ENCODE measurements around the gene FLYWCH2. TPM values are rescaled to one million over a fixed set of nuclear protein-coding genes. Genes with fewer than 3 reads are reported as not detected.
A peak's percentile ranks its signal among the peaks of the same experiment; 100 is the strongest.
"Not testable (repeated sequence)": the region's sequence is repeated elsewhere in the genome, so short reads cannot be mapped to it uniquely, and the experiment has no call there.

Gene FLYWCH2
- total and polyA plus RNA-seq, 10 donors, result 27.5 to 98.6 (median 49.0) TPM

DNA sequence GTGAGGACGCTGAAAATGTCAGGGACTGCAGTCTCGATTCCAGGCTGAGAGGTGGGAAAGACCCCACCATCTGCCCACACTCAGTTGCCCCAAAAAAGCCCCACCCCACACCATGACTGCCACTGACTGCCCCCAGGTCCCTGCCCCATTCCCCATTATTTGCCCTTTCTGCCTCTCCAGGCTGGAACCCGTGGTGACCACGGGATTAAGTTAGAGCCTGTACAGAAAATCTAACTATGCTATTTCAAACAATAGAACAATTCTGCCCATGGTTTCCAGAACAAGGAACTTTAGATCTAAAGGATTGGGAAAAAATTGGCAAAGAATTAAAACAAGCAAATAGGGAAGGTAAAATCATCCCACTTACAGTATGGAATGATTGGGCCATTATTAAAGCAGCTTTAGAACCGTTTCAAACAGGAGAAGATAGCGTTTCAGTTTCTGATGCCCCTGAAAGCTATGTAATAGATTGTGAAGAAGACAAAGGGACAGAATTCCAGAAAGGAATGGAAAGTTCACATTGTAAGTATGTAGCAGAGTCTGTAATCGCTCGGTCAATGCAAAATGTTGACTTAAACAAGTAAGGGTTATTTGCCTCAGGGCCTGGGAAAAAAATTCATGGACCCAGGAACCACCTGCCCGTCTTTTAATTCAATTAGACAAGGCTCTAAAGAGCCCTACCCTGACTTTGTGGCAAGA, 43.1 kb downstream of the FLYWCH2 start:
- peaks cover 6 to 67% (median 18%) of the 10 kb centered on the region in 6 donors for H3K36me3 ChIP-seq
- peaks cover 0 to 13% (median 10%) of the 10 kb centered on the region in 6 donors for H3K4me1 ChIP-seq
- DNase-seq, result no peak
- 76 to 86% (median 81%) methylated on average over 9 of the region's 9 CpGs for WGBS, 5 donors
- H3K9me3 ChIP-seq, result no peaks in the 10 kb centered on the region
- TF ChIP-seq CTCF (IDR thresholded peaks at IDR 0.05 in 8 of 11, conservative IDR thresholded peaks at IDR 0.05 in 3 of 11), result no peak
- no peak for TF ChIP-seq POLR2AphosphoS5 (IDR thresholded peaks at IDR 0.05)
- TF ChIP-seq POLR2A (IDR thresholded peaks at IDR 0.05), result no peak
- H3K27me3 ChIP-seq (replicated peaks in 1 of 7), result no peaks in the 10 kb centered on the region
- no peak overlapping the region for H3K27ac ChIP-seq
- intact Hi-C loops (cut with DNase I; ENCODE audit: low total_unique reads), result no loop called here
- no peak overlapping the region for H3K4me3 ChIP-seq

- intact Hi-C loops (cut with DNase I; ENCODE audit: low total_unique reads), result no loop called here
- peaks cover 0 to 13% (median 10%) of the 10 kb centered on the region in 6 donors for H3K4me1 ChIP-seq
- peak overlapping the region in 2 of 8 donors; percentile 3 to 21 for H3K4me3 ChIP-seq
- 71 to 81% (median 78%) methylated on average over 5 of the region's 5 CpGs for WGBS, 5 donors
- no peaks in the 10 kb centered on the region for H3K9me3 ChIP-seq
- no peaks in the 10 kb centered on the region for H3K27me3 ChIP-seq (replicated peaks in 1 of 7)
- peaks cover 6 to 67% (median 20%) of the 10 kb centered on the region in 6 donors for H3K36me3 ChIP-seq
- TF ChIP-seq POLR2AphosphoS5 (IDR thresholded peaks at IDR 0.05), result no peak
- TF ChIP-seq POLR2A (IDR thresholded peaks at IDR 0.05), result no peak
- no peak for TF ChIP-seq CTCF (IDR thresholded peaks at IDR 0.05 in 8 of 11, conservative IDR thresholded peaks at IDR 0.05 in 3 of 11)
- DNase-seq, result no peak
- peak overlapping the region in 1 of 8 donors; percentile 31 for H3K27ac ChIP-seq
Observed at GRCh38 chr16:2926650-2926999, 43.6 kb downstream of the FLYWCH2 start.

DNA sequence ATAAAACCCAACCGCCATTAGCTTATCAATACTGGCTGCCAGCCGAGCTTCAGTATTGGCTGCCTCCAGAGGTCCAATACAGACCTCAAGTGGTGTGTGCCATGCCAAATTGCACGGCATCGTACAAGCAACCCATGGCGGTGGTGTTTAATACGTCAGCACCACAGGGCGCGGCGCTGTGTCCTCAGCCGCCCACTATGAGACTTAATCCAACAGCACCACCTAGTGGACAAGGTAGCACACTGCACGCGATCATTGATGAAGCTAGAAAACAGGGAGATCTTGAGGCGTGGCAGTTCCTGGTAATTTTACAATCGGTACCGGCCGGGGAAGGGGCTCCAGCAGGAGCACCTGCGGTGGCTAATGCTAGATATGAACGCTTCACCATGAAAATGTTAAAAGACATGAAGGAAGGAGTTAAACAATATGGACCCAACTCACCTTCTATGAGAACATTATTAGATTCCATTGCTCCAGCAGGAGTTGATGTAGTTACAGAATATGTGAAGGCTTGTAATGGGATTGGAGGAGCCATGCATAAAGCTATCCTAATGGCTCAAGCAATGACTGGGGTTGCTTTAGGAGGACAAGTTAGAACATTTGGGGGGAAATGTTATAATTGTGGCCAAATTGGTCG, 44.1 kb downstream of the FLYWCH2 start:
- Histone ChIP-seq H3K27ac (peak overlapping the region in 1 of 8 donors; percentile 31), H3K4me1 (peaks cover 0 to 13% (median 10%) of the 10 kb centered on the region in 6 donors), H3K4me3 (peak overlapping the region in 2 of 8 donors; percentile 3 to 21), H3K27me3 (replicated peaks in 1 of 7) (no peaks in the 10 kb centered on the region), H3K9me3 (no peaks in the 10 kb centered on the region), H3K36me3 (peaks cover 6 to 64% (median 20%) of the 10 kb centered on the region in 6 donors)
- intact Hi-C loops (cut with DNase I; ENCODE audit: low total_unique reads), result no loop called here
- 7 to 10% (median 8%) methylated on average over 14 to 19 of the region's 19 CpGs for WGBS, 5 donors
- TF ChIP-seq POLR2AphosphoS5 (IDR thresholded peaks at IDR 0.05) (peak in 2 of 3 donors; percentile 62 to 64), CTCF (IDR thresholded peaks at IDR 0.05 in 8 of 11, conservative IDR thresholded peaks at IDR 0.05 in 3 of 11) (peak; percentile 93 to 98 (median 97)), POLR2A (IDR thresholded peaks at IDR 0.05) (no peak)
- DNase-seq, result peak; percentile 94

DNA sequence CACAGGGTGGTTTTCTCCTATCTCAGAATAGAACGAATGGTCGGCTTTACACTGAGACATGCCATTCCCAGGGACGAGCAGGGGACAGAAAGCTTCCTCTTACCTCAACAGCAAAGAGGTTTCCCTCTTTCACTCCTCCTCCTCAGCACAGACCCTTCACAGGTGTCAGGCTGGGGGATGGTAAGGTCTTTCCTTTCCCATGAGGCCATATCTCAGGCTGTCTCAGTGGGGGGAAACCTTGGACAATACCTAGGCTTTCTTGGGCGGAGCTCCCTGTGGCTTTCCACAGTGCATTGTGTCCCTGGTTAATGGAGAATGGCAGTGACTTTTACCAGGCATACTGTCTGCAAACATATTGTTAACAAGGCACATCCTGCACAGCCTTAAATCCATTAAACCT, 45.1 kb downstream of the FLYWCH2 start:
- H3K4me1 ChIP-seq, result peaks cover 0 to 13% (median 10%) of the 10 kb centered on the region in 6 donors
- intact Hi-C loops (cut with DNase I; ENCODE audit: low total_unique reads); H3K9me3 ChIP-seq; H3K27me3 ChIP-seq (replicated peaks in 1 of 7); H3K27ac ChIP-seq; DNase-seq; H3K4me3 ChIP-seq: not testable (repeated sequence)
- peaks cover 6 to 64% (median 23%) of the 10 kb centered on the region in 6 donors for H3K36me3 ChIP-seq
- 80 to 99% (median 88%) methylated on average over 4 of the region's 4 CpGs for WGBS, 5 donors
